Ovary (tissue), 3 donors: ENCODE data around the gene GPR84.

Experiments used
- CTCF ChIP-seq, 3 donors: fragments of 450-650 bp in 2 of 3; fragments of 200-600 bp in 1 of 3; IDR thresholded peaks; one replicate each; pipeline versions ENCODE4 v1.5.1 to v1.8.0; 2016 to 2022; ENCODE audit warnings: antibody characterized with exemption in 3 of 3, mild to moderate bottlenecking in 1 of 3
- EP300 ChIP-seq: sonication (generic); formaldehyde crosslinking; IDR thresholded peaks from one replicate; pipeline ENCODE4 v1.6.1; 2017; ENCODE audit warnings: antibody characterized with exemption
- POLR2A ChIP-seq: fragments of 450-650 bp; IDR thresholded peaks from one replicate; pipeline ENCODE4 v1.6.1; 2017; ENCODE audit warnings: antibody characterized with exemption, mild to moderate bottlenecking, moderate library complexity
- donor health status: DM: no; HTN: no; CAD: no.

DNA sequence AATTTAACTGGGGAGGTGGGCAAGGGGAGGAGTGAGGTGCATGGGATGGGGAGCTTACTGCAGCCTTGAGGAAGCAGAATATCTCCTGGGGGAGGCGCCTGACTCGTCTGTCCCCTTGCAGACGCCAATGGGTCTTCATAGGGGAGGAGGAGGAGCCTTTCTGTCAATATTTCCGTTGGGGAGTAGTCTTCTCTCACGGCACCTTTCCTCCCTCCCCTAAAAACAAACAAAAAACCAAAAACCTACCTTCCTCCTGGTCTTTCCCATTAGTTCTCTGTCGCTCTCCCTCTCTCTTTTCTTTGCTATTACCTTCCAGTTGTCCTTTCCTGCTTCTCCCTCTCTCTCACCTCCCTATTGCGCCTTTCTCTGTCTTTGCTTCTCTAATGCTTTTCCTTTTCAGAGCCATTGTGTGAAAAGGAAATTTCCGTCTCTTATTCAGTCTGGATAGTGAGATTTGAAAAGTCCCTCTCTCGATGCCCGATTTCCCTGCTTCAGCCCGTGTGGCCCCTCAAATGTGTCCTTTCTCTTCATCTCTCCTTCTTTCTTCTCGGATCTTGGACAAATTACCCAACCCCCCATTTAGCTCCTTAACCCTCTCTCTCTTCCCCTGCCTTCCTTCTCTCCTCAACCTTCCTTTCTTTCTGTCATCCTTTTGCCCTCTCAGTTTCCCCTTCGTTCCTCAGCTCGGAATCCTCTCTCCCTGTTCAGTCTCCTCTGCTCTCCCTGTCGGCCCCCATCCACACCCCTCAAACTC is 5.9 kb downstream of the GPR84 start:
- TF ChIP-seq POLR2A: no peak
- no peak for TF ChIP-seq CTCF (IDR thresholded peaks at IDR 0.05)
- TF ChIP-seq EP300: no peak
